NCI-H1436 (cell line): ENCODE results near the gene CEP112.
A peak's percentile ranks its signal among the peaks of the same experiment; 100 is the strongest.

ENCODE experiments used
- DNase-seq: peaks from one replicate; lab custom pipeline; 2025; lab: John Stamatoyannopoulos, UW

Gene CEP112

DNA sequence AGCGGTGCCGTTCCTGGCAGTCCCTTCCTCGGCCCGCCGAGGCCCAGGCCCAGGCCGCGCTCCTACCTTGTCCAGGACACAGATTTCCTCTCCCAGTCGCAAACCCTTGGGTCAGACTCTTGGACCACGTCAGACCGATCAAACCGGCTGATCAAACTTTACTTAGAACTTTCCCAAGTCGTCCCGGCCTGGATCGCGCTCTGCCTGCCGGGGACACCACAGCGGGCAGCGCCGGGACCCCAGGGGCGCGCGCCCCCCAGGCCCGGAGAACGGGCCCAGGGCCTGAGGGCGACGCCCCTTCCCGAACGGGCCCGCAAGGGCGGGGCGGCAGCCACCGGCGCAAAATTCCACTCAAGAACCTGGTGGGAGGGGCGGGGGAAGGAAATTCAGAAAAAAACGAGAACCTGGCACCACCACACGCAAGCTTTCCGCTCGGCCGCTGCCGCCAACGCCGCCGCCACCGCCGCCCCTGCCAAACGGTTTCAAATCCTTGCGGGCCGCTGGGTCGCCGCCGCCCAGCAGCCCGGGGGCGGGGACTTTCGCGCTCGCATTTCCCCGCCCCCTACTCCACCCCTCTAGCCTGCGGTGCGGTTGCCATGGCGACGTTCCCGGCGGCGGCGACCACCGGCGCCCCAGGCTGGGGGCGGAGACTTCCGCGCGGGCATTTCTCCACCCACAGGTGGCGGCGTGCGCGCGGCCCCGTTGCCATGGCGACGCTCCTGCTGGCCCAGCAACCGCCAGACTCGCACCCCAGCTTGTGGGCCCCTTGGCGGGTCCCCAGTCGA is at the start of gene CEP112:
CEP112 (minus strand) TSS at position 541 of the 785 bp plus-strand sequence.
- DNase-seq, result peak; percentile 95

DNA sequence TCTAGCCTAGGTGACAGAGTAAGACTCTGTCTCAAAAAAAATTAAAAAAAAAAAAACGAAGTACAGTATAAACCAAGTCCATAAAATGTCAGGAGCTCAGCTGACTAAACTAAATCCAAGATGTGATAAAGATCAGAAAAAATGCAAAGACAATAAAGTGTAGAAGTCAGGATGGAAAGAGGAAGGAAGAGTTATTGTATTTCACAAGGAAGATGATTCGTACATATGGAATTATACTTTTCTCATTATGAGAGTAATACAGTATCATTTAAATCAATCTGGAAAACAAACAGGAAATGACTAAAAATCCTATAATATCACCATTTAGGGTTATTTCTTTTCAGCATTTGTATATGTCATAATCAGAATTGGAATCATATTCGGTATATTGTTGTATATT is 48.7 kb upstream of the CEP112 start:
- DNase-seq, result no peak

DNA sequence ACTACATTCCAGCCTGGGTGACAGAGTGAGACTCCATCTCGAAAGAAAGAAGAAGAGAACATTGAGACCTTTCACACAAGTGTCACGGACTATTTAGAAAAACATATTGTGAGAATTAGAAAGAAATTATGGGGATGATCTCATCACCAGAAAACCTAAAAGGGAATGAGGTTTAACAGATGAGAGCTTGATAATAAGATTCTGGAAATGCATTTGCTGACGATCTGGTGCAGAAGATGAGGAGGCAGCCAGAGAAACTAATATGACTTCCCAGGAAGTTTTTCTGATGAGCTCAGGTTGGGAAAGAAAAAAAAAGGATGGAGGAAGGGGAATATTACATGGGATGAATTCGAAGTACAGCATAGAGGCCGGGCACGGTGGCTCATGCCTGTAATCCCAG is 48.1 kb upstream of the CEP112 start:
- DNase-seq, result no peak

DNA sequence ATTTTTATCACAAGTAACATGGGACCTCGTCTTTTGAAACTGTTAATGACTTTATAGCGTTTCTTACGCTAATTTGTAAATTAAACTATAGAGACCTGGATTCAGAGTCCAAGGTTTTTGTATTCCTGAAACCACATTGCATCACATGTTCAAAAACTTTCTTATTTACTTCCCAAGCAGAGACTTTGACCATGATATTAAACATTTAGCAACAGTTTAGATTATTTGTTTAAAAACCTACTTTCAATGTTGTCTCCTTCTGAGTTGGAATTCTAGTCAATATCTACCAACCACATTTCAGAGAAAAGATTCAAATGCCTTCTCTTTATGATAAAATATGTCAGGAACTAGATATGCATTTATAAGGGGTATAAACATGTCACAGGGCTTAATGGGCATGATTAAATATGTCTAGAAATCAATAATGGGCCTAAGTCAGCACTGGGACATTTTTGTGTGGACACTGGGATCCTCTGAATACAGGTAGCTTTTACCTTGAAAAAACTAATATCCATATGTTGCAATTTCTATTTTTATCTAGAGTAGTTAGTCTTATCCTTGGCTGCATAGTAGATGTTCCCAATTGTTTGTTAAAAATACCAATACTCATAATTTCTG is 43.6 kb upstream of the CEP112 start:
- no peak for DNase-seq

DNA sequence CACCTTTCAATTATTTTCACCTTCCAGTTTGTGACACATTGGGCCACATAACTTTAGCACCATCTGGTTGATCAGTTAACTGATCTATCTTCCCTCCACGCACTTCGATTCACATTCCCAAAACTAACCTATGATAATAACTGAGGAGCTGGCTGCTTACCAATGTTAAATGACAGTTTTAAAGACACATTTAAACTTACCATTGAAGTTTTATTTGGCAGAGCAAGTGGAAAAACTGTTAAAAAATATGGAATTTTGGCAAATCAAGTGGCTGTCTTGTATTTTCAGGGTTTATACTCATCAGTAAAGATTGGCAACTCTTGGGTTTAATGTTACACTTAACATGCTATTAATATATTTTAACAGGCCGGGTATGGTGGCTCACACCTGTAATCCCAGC is 42.7 kb upstream of the CEP112 start:
- DNase-seq, result no peak

DNA sequence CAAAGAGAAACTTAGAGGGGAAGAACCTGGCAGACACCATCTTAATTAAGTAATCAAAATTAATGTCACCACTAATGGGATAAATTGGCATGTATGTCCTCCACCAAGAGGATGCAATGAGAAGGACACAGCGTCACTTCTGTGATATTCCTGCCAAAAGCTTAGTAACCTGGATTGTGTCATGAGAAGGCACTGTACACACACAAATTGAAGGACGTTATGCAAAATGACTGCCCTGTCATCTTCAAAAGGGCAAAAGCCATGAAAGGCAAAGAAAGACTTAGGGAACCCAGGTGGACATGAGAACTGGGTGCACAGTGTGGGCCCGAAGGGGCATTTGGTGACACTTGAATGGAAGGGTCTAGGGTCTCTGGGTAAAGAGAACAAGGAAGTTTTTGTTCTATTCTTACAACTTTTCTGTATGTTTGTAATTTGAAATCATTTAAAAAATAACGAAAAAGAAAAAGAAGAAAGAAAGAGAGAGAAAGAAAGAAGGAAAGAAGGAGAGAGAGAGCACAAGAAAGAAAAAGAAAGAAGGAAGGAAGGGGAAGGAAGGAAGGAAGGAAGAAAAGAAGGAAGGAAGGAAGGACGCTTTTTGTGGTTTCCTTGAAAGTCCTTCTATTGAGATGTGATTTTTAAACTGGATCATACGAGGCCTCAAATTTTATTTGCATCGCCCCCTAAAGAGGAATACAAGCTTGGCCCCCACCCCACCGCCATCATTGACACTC is 41.3 kb upstream of the CEP112 start:
- DNase-seq, result no peak

DNA sequence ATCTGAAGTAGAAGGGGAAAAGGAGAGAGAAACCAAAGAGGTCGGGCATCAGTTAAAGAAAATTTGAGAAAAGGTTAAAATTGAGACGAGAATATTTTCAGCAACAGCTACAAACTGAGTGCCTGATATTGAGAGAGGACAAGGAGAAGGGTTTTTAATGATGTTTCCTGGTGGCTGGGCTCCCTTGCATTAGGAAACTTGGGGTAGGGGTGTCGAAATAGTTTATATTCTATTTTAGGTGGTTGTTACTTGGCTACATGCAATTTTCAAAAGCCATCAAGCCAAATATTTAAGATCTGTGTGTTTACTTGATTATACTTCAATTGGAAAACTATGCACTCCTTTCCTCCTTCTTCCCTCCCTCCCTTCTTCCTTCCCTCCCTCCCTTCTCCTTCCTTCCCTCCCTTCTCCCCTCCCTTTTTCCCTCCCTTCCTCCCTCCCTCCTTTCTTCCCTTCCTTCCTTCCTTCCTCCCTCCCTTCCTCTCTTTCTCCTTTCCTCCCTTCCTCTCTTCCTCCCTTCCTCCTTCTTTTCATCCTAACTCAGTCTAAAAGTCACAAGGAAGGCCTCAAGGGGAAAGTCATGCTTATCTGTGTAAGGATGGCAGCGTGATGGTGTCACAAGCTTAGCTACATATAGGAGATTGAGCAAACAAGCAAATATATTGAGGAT is 39.1 kb upstream of the CEP112 start:
- DNase-seq, result no peak

DNA sequence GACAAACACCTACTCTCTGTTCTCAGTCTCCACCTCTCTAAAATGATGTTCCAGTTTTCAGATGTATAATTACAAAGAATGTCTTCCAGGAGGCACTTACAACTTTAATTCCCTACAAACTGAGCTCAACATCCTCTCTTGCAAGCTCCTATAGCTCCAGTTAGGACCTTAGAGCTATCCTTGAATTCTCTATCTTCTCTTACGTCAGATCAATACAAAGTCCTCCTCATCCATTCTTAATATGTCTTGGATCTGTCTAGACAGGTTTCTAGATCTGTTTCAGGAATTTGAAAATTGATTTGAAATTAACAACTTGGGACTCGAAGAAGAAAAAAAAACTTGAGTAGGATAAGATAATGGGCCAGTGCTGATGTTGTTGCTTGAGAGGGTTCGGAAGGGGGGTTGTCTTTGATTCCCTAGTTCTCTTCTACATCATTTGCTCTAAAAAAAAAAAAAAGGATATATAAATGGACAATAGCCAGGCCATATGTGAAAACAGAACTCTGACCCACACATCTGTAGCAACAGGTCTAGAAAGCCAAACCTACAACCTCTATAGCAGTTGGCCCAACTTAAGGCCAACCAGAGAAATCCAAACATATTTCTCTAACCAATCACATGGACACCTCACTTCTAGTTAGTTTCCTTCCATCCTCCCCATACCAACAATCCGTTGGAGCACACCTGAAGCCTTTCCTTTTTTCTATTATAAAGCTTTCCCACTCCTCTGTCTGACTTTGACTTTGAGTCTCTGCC is 38.0 kb upstream of the CEP112 start:
- no peak for DNase-seq

DNA sequence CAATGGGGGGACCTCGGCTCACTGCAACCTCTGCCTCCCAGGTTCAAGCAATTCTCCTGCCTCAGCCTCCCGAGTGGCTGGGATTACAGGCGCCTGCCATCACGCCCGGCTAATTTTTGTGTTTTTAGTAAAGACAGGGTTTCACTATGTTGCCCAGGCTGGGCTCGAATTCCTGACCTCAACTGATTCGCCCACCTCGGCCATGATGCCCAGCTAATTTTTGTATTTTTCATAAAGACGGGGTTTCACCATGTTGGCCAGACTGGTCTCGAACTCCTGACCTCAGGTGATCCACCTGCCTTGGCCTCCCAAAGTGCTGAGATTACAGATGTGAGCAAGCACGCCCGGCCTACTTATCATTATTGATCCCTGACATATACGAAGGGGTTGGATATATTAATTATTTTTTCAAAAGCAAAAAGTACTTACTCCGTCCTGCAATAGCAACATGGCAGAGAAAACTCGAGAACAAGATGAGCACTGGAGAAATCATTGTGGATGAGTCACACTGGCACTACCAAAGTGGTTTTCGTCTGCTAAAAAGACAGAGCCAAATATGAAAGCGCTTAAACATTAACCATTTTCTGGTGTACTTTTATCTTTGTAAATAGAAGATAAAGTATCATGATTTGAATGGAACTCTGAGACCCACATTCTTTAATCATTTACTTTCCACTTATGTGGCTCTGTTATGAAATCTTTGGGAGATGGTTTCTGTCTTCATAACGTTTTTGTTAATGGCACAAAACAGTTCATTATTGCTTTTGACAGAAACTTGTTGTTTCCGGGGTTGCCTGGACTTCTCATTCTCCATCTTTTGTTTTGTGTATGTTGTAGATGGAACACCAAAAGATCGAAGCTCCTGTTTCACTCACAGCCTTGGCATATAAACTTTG is 37.2 kb upstream of the CEP112 start, which contains the start of gene APOH:
APOH (minus strand) TSS at position 529 of the 896 bp plus-strand sequence; CDS start at position 493, 36 bp downstream.
- no peak for DNase-seq

DNA sequence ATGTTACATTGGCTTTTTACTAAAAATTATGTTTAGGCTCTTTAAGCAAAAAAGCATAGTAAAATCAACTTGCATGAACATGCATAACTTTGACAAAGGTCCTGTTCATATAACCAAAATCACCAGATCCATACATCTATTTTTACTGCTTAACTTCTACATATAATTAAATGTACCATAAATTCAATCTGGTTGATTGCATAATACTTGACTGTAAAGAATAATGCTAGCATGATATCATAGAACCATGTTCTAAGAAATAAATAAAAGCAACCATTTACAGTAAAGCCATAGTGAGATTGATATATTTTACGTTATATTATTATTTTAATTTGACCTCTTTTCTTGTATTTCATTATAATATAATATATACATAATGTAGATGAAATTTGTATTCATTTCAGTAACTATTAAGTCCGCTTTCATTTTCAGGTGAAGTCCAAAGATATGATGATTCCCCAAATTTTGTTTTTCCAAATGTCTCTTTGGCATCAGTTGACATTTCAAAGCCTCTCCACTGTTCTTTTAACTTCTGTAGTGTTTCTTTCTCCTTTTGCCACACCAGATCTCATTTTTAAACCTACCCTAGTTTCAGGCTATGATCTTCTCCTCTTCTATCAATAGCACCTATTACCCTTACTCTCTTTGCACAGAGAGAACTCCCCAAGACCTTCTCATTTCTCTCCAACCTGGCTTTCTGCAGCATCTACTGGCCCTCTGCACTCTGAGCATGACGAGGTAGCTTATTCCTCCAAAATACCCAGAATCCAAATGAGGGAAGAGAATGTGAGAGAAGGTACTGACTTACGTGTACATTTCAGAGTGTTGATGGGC is 35.5 kb upstream of the CEP112 start:
- DNase-seq, result no peak

DNA sequence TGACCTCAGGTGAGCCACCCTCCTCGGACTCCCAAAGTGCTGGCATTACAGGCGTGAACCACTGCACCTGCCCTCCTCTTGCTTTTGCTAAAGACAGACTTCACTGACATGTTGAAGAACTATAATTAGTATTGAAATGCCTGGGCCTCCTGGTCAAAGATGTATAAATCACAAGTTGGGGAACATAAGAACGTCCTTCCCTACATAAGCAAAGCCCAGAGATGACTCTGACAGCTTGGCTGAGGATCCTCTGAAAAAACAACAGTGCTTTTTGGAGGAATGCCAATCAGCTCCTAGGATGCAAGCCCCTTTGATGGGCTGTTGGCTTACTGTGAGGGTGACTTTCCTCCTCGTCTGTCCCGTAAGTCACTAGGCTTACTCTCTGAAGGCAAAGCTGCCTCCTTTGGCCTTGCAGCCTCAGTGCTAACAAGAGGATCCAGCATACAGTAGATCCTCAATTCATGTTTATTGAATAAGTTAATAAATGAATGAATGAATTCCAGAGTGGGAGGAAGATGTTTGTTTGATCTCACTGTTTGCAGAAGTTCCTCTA is 30.9 kb upstream of the CEP112 start:
- DNase-seq, result no peak

DNA sequence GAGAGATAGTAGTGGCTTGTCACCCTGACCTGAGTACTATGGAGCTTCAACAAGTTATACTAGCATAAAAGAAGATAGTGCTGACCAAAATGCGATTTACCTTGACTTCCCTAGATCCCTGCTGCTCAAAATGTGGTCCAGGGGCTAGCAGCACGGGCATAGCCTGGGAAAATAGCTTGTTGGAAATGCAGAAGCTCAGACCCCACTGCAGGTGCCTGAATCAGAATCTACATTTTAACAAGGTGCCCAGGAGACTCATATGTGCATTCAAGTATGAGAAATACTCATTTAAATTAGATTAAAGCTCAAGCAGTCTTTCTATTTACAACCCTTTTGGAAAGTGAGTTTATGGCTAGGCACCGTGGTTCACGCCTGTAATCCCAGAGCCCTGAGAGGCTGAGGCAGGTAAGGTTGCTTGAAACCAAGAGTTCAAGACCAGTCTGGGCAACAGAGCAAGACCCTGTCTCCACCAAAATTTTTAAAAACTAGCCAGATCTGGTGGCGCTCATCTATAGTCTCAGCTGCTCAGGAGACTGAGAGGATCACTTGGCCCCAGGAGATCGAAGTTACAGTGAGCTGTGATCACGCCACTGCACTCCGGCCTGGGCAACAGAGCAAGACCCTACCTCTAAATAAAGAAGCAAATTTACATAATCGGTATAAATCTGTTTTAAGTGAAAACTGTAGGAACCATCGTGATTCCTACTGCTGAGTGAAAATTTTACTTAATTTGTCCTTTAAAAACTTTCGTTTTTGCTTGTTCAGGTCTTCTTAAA is 30.0 kb upstream of the CEP112 start:
- DNase-seq, result no peak

DNA sequence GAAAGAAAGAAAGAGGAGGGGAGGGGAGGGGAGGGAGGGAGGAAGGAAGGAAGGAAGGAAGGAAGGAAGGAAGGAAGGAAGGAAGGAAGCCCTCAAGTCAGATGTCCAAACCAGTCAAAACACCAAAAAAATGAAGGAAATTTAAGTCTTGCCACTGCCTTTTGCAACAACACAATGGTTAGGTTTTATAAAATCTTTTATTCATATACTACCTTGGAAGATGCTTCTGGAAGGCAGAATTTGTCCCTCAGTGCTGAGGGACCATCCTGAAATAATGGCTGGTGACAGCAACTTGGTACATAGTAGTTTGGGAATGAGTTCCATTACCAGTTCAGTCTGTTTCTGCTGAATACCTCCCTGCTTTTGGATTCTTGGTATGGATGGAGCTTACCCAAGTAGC is 29.4 kb upstream of the CEP112 start:
- DNase-seq, result no peak

DNA sequence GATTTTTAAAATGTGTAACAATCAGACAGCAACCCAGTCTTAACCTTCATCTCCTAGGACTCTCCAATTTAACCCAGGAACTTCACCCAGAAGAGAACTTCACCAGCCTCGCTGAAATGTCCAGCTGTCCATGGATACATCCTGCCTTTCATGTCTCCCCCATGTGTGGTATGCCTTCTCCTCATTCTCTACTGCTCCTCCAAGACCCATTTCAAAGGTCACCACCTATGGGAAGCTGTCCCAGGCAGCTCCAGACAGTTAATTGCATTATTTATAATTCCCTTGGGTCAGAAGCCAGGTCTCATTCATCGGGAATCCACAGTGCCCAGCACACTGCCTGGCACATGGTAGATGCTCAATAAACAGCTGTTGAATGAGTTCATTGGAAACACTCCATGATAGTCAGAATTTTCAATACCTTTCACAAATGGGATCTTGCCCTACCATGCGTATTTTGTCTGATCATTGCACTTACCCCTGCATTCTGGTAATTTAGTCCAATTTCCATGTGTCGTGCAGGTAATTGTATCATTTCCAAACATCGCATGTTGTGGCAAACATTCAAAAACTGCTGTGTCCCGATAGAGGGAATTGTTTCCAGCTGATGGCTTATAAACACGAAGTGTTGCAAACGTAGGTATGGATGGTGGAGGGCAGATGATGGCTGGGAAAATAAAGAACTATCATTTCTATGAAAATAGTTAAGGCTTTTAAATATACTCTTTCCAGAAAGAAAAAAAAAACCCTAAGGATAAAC is 28.3 kb upstream of the CEP112 start:
- no peak for DNase-seq

DNA sequence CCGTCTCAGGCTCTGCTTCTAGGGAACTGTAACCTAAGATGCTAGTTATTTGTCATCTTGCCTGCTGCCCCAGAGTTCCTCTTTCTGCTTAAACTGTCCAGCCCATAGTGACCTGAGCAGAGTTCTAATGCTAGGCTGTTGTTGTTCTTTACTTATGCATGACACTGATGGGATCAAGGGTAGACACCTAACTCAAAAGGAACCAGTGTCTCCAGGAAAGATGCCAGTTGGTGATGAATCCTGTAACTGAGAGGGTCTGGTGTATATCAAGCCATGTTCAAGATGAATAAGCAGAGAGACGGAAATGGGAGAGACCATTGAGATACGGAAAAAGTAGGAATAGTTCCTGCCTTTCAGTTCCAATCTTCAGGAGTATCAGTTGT is 23.6 kb upstream of the CEP112 start:
- DNase-seq, result no peak

DNA sequence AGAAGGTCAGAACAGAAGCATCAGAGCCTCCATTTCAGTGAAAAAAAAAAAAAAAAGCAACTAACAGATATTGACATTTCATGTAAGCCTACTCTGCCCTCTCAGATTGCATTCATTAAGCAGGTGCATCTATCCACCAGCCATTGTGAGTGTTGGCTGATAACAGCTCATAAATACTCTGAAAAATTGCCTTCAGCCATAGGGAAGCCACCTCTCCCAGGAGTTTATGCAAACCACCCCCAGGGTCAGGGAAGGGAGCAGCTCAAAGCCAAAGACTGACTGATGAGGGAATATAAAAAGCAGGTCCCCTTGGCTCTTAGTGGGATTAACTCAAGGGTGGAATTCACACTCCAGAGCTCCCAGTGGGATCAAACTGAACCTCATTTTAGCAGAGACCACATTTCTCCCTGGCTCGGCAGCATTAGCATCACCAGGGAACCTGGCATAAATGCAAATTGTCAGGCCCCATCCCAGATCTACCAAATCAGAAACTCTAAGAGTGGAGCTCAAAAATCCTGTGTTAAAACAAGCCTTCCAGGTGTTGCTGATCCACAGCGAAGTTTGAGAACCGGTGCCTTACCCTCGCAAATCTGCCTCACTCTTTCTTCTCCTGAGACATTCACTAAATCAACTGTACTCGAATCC is 23.1 kb upstream of the CEP112 start:
- peak; percentile 55 for DNase-seq

DNA sequence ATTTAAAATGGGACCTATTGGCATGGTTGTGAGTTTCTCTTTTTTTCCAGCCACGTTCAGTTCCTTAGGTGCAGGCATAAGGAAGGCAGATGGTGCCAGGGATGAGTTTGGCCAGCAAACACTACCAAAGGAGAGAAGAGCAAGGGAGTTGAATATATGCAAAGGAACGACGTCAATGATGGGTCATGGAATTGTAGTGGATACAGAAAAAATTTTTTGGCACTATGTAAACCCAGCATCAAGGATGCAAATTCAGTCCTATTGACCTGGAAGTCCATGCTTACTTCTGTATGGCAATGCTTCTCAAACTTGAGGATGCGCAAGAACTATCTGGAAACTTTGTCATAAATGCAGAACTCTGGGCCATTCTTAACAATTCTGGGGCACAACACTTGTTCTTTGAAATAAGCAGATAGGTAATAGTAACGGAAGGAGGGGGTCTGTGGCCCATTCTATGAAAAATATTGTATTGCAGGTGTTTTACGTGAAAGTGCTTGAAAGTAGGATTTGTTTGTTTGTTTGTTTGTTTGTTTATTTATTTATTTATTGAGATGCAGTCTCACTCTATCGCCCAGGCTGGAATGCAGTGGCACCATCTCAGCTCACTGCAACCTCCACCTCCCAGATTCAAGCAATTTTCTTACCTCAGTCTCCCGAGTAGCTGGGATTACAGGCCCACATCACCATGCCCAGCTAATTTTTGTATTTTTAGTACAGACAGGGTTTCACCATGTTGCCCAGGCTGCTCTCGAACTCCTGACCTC is 19.3 kb upstream of the CEP112 start:
- DNase-seq, result no peak
